GM12873 (cell line): Measurements from ENCODE around the gene RYR3.

Experiments
- CTCF ChIP-seq: IDR thresholded peaks from 2 replicates; pipeline ENCODE4 v1.5.1; 2012; ENCODE audit warnings: low read depth, mild to moderate bottlenecking, moderate library complexity, low read length, control low read depth; ENCODE audit not compliant: insufficient read depth; ENCODE audit errors: missing control alignments

The RYR3 gene

GRCh38 chr15:33500432-33501195, 189.8 kb downstream of the RYR3 start:
- no peak for TF ChIP-seq CTCF

GRCh38 chr15:33503681-33504080, 192.9 kb downstream of the RYR3 start:
- no peak for TF ChIP-seq CTCF

DNA sequence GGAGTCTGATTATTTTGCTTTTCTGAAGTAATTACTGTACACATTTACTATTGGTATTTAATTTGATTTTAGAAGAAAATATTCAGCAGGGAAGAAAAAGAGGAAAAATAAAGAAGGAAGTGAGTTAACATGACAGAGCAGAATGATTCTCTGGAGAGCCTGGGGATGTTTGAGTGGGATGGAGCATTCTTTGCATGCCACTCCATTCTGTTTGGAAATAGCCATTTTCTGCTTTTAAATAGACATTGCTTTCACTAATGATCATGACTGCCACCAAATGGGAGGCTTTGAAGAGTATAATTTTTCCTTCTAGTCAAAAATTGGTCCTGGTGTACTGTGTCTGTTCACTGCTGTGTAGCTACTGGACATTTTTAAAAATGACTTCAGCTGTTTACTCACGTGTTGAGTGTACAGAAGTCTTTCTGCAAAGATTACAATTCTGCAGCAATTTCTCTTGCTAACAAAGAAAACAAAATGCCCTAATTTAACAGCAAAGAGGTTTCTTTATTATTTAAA, 196.1 kb downstream of the RYR3 start:
- TF ChIP-seq CTCF = no peak

DNA sequence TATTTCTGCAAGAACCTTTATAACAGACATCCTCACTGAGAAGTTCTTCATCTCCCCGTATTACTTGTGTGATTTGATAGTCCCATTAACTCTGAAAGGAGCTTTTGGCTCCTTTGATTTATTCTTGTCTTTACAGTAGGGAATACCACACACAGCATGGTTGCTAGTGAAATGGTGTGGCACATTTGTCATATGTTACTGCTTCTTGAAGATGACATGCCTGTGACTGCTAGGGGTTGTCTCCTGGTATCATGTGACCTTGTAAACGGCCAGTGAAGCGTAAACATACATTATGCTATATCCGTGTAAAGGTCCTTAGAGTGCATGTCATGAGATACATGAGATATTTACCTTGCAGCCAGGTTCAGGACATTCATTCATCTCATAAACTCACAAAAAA, 197.9 kb downstream of the RYR3 start:
- no peak for TF ChIP-seq CTCF

- no peak for TF ChIP-seq CTCF
These were observed 204.4 kb downstream of the RYR3 start for GRCh38 chr15:33515121-33515520.

GRCh38 chr15:33516563-33516962, 205.8 kb downstream of the RYR3 start:
- no peak for TF ChIP-seq CTCF

- no peak for TF ChIP-seq CTCF
These were observed 207.2 kb downstream of the RYR3 start for GRCh38 chr15:33517944-33518343.
